Osteocyte (in vitro differentiated cells): ENCODE data around the gene SLC6A19. TPM values are rescaled to one million over a fixed set of nuclear protein-coding genes. Genes with fewer than 3 reads are reported as not detected.

ENCODE experiments used
- DNase-seq: peaks from one replicate; pipeline ENCODE4 v3.0.0; 2021; ENCODE audit warnings: mixed read lengths; ENCODE audit not compliant: unreplicated experiment; ENCODE audit errors: extremely low spot score
- H3K27ac Mint-ChIP-seq: one replicate; pipeline ENCODE4 v1.8.0; 2021; ENCODE audit warnings: mild to moderate bottlenecking, mixed read lengths; ENCODE audit not compliant: unreplicated experiment
- H3K27me3 Mint-ChIP-seq: one replicate; pipeline ENCODE4 v1.8.0; 2021; ENCODE audit warnings: mixed read lengths; ENCODE audit not compliant: unreplicated experiment
- H3K36me3 Mint-ChIP-seq: one replicate; pipeline ENCODE4 v1.8.0; 2021; ENCODE audit warnings: mixed read lengths; ENCODE audit not compliant: unreplicated experiment
- H3K4me1 Mint-ChIP-seq: one replicate; pipeline ENCODE4 v1.8.0; 2021; ENCODE audit warnings: mixed read lengths; ENCODE audit not compliant: unreplicated experiment
- H3K4me3 Mint-ChIP-seq: one replicate; pipeline ENCODE4 v1.8.0; 2021; ENCODE audit warnings: mild to moderate bottlenecking, moderate library complexity, mixed read lengths; ENCODE audit not compliant: unreplicated experiment
- H3K9me3 Mint-ChIP-seq: one replicate; pipeline ENCODE4 v1.8.0; 2021; ENCODE audit warnings: mixed read lengths; ENCODE audit not compliant: unreplicated experiment
- long read RNA-seq: library from polyadenylated mRNA; unstranded; transcript quantifications from one replicate; pipeline ENCODE4 v2.0.0, GENCODE V29; 2021
- total RNA-seq: library from RNA; stranded (reverse); gene quantifications from 2 replicates; pipeline ENCODE4 v1.2.1, GENCODE V29; 2021
- TF ChIP-seq, protein P1 (sequence below): fragments of 200-600 bp; sonication (generic); IDR thresholded peaks from 2 replicates; pipeline ENCODE4 v1.5.0; 2021; ENCODE audit warnings: antibody characterized with exemption, mild to moderate bottlenecking, moderate library complexity

SLC6A19 gene
- total RNA-seq: not detected in 2 replicates
- long read RNA-seq: 0 reads

DNA sequence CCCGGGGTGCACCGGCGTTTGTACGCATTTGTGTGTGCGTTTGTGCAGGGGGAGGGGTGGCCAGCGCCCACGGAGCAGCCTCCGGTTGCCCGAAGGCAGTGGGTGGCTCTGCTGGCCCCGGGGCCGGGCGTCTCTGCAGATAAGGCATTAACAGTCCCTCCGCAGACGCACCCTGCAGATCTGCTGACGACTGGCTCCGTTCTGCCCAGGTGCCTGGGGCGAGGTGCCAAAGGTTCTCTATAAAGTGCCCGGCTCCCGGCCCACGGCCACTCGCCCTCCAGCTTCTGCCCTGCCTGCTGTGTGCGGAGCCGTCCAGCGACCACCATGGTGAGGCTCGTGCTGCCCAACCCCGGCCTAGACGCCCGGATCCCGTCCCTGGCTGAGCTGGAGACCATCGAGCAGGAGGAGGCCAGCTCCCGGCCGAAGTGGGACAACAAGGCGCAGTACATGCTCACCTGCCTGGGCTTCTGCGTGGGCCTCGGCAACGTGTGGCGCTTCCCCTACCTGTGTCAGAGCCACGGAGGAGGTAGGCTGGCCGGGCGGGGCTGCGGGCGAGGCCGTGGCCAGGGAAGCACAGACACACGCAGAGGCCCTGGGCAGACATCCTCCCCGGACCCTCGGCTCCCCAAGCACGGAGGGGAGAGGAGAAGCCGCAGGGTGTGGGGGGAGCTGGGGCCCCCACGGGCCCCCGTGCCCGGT lies at the start of gene SLC6A19:
TSS of gene SLC6A19 (plus strand) at position 269 of the 699 bp plus-strand sequence. CDS start at position 325, 56 bp downstream.
- Mint-ChIP-seq H3K9me3 (no peaks in the 10 kb centered on the region), H3K4me1 (no peaks in the 10 kb centered on the region), H3K36me3 (no peaks in the 10 kb centered on the region), H3K27me3 (peaks cover 11% of the 10 kb centered on the region), H3K4me3 (no peak within 1 kb of the TSS), H3K27ac (no peak within 1 kb of the TSS)
- DNase-seq: no peak
- TF ChIP-seq, protein P1, sequence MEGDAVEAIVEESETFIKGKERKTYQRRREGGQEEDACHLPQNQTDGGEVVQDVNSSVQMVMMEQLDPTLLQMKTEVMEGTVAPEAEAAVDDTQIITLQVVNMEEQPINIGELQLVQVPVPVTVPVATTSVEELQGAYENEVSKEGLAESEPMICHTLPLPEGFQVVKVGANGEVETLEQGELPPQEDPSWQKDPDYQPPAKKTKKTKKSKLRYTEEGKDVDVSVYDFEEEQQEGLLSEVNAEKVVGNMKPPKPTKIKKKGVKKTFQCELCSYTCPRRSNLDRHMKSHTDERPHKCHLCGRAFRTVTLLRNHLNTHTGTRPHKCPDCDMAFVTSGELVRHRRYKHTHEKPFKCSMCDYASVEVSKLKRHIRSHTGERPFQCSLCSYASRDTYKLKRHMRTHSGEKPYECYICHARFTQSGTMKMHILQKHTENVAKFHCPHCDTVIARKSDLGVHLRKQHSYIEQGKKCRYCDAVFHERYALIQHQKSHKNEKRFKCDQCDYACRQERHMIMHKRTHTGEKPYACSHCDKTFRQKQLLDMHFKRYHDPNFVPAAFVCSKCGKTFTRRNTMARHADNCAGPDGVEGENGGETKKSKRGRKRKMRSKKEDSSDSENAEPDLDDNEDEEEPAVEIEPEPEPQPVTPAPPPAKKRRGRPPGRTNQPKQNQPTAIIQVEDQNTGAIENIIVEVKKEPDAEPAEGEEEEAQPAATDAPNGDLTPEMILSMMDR: no peak

- Mint-ChIP-seq H3K36me3 (no peaks in the 10 kb centered on the region), H3K27me3 (peaks cover 32% of the 10 kb centered on the region), H3K9me3 (no peaks in the 10 kb centered on the region), H3K27ac (no peak overlapping the region), H3K4me1 (peaks cover 4% of the 10 kb centered on the region), H3K4me3 (no peak overlapping the region)
- DNase-seq: no peak
- TF ChIP-seq, protein P1: no peak
Observed at GRCh38 chr5:1152156-1152555, 49.2 kb upstream of the SLC6A19 start.

DNA sequence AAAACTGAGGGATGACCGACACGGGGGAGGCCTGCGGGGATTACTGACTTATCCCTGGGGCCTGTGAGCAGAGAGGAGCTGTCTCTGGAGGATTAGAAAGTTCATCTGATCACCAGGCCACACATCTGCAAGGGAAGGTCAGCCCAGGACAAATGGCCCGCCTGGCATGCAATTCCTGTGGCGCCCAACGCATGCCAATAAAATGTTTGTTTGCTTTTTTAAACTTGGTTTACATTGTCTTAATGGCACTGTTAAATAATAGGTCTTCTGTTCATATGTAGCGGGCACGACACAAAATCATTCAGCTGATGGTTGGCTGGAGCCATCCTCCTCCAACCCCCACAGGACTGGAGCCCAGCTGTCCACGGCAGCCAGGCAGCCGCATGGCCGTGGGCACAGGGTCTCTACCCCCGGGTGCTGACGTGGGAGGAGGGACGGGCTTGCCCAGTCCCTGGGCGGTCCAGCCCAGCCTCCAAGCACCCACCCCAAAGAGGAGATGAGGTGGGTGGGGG lies 48.6 kb upstream of the SLC6A19 start:
- TF ChIP-seq, protein P1: no peak
- no peak overlapping the region for H3K4me3 Mint-ChIP-seq
- no peak overlapping the region for H3K27ac Mint-ChIP-seq
- H3K36me3 Mint-ChIP-seq: no peaks in the 10 kb centered on the region
- H3K4me1 Mint-ChIP-seq: peaks cover 4% of the 10 kb centered on the region
- no peaks in the 10 kb centered on the region for H3K9me3 Mint-ChIP-seq
- H3K27me3 Mint-ChIP-seq: peaks cover 35% of the 10 kb centered on the region
- no peak for DNase-seq

DNA sequence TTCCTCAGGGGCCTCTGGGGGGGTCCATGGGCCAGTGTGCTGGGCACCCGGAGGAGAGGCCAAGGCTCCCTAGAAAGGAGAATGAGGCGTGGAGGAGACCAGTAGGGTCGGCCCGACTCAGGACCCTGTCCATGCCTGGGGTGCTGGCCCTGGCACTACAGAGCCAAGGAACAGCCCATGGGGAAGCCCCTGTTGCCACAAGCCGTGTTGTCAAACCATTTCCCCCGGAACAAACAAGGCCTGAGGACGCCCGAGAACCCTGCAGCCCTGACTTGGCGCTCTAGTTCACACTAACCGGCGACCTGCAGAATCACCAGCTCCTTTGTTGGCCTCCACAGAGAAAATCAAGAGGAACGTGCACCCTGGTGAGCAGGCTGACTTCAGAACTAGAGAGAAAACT lies 48.0 kb upstream of the SLC6A19 start:
- no peak overlapping the region for H3K4me3 Mint-ChIP-seq
- TF ChIP-seq, protein P1: no peak
- H3K9me3 Mint-ChIP-seq: no peaks in the 10 kb centered on the region
- peaks cover 4% of the 10 kb centered on the region for H3K4me1 Mint-ChIP-seq
- H3K36me3 Mint-ChIP-seq: no peaks in the 10 kb centered on the region
- H3K27ac Mint-ChIP-seq: no peak overlapping the region
- no peak for DNase-seq
- peaks cover 39% of the 10 kb centered on the region for H3K27me3 Mint-ChIP-seq

- no peaks in the 10 kb centered on the region for H3K36me3 Mint-ChIP-seq
- peaks cover 4% of the 10 kb centered on the region for H3K4me1 Mint-ChIP-seq
- no peaks in the 10 kb centered on the region for H3K9me3 Mint-ChIP-seq
- peaks cover 50% of the 10 kb centered on the region for H3K27me3 Mint-ChIP-seq
- no peak for DNase-seq
- no peak overlapping the region for H3K4me3 Mint-ChIP-seq
- no peak overlapping the region for H3K27ac Mint-ChIP-seq
- TF ChIP-seq, protein P1: no peak
Observed at GRCh38 chr5:1155191-1156032, 46.0 kb upstream of the SLC6A19 start.
